Naive thymus-derived CD4-positive, alpha-beta T cell (primary cell): ENCODE results near the gene RBM14. TPM values are rescaled to one million over a fixed set of nuclear protein-coding genes. Genes with fewer than 3 reads are reported as not detected.

ENCODE experiments used
- ATAC-seq: fragments of 150-1000 bp; cut with Tn5 transposase; 2 replicates; pipeline ENCODE4 v1.10.0; 2021; ENCODE audit warnings: mild to moderate bottlenecking, moderate library complexity
- CTCF ChIA-PET: fragments of 350-600 bp; sonication (Branson Sonifier 250); formaldehyde crosslinking; loops from one replicate; lab custom pipeline; 2021; ENCODE audit warnings: antibody characterized with exemption; lab: Charles Lee
- POLR2A ChIA-PET: fragments of 350-600 bp; sonication (Branson Sonifier 250); formaldehyde crosslinking; loops from one replicate; lab custom pipeline; 2021; ENCODE audit warnings: antibody characterized with exemption, inconsistent platforms; lab: Charles Lee
- DNase-seq, 9 donors: peaks; one replicate each; pipeline versions ENCODE4 v3.0.0 to v3.0.0-alpha.2; 2020 to 2022; ENCODE audit warnings: mixed read lengths in 1 of 9
- H3K27ac ChIP-seq: one replicate; pipeline ENCODE4 v1.7.0; 2013; ENCODE audit warnings: mild to moderate bottlenecking, low read depth, low read length, moderate library complexity
- H3K27me3 ChIP-seq, 2 donors: one replicate each; pipeline ENCODE4 v1.7.0; 2013; ENCODE audit warnings: low read length in 2 of 2, mild to moderate bottlenecking in 2 of 2, moderate library complexity in 2 of 2; ENCODE audit not compliant: control insufficient read depth in 2 of 2, insufficient read depth in 2 of 2
- H3K36me3 ChIP-seq, 3 experiments: 1 replicate in 2 of 3; 2 replicates in 1 of 3; pipeline ENCODE4 v1.7.0; 2013; ENCODE audit warnings: low read length in 3 of 3, mild to moderate bottlenecking in 3 of 3, moderate library complexity in 1 of 3; ENCODE audit not compliant: insufficient read depth in 3 of 3, control insufficient read depth in 2 of 3
- H3K4me1 ChIP-seq, 2 donors: one replicate each; pipeline ENCODE4 v1.7.0; 2013; ENCODE audit warnings: low read length in 2 of 2, mild to moderate bottlenecking in 2 of 2, moderate library complexity in 1 of 2; ENCODE audit not compliant: control insufficient read depth in 2 of 2, insufficient read depth in 2 of 2
- H3K4me3 ChIP-seq: 2 replicates; pipeline ENCODE4 v1.7.0; 2013; ENCODE audit warnings: mild to moderate bottlenecking, low read length
- H3K9me3 ChIP-seq, 3 experiments: 1 replicate in 2 of 3; 2 replicates in 1 of 3; pipeline ENCODE4 v1.7.0; 2013; ENCODE audit warnings: low read length in 3 of 3; ENCODE audit not compliant: control insufficient read depth in 2 of 3
- H3K27ac Mint-ChIP-seq, 9 donors: one replicate each; pipeline ENCODE4 v1.8.0; 2020 to 2022; ENCODE audit warnings: mixed read lengths in 9 of 9, mild to moderate bottlenecking in 8 of 9, moderate library complexity in 5 of 9, inconsistent platforms in 2 of 9
- H3K27me3 Mint-ChIP-seq, 5 donors: one replicate each; pipeline ENCODE4 v1.8.0; 2021 to 2022; ENCODE audit warnings: mixed read lengths in 5 of 5, mild to moderate bottlenecking in 1 of 5
- H3K36me3 Mint-ChIP-seq, 5 donors: one replicate each; pipeline ENCODE4 v1.8.0; 2020 to 2022; ENCODE audit warnings: mixed read lengths in 5 of 5, mild to moderate bottlenecking in 3 of 5, inconsistent platforms in 1 of 5
- H3K4me1 Mint-ChIP-seq, 7 donors: one replicate each; pipeline ENCODE4 v1.8.0; 2020 to 2022; ENCODE audit warnings: mixed read lengths in 7 of 7, mild to moderate bottlenecking in 3 of 7, inconsistent platforms in 1 of 7
- H3K4me3 Mint-ChIP-seq, 10 donors: one replicate each; pipeline ENCODE4 v1.8.0; 2020 to 2022; ENCODE audit warnings: mild to moderate bottlenecking in 10 of 10, mixed read lengths in 10 of 10, moderate library complexity in 6 of 10, inconsistent platforms in 2 of 10
- H3K9me3 Mint-ChIP-seq, 11 donors: one replicate each; pipeline ENCODE4 v1.8.0; 2020 to 2022; ENCODE audit warnings: mixed read lengths in 11 of 11, mild to moderate bottlenecking in 4 of 11, inconsistent platforms in 1 of 11, moderate library complexity in 1 of 11
- intact Hi-C, 2 donors: fragments of 100-400 bp; cut with micrococcal nuclease; formaldehyde crosslinking; loops; one replicate each; pipeline ENCODE4 v1.15.1; 2023
- polyA plus RNA-seq, 2 donors: library from polyadenylated mRNA; unstranded; fragments of 300-500 nt; fragmentation: Illumina TruSeq; gene quantifications; one replicate each; pipeline ENCODE4 v1.2.3, GENCODE V29; 2021
- total RNA-seq, 6 experiments: library from RNA in 5 of 6; stranded (reverse) in 5 of 6; gene quantifications; 1 replicate in 5 of 6; 2 replicates in 1 of 6; pipeline ENCODE4 v1.2.3 and lab custom pipeline; 2021 to 2026

RBM14 gene
- total and polyA plus RNA-seq, 7 experiments from 2014 or later: 76.9 to 543 (median 188) TPM

- DNase-seq: no peak
These were observed 54.4 kb downstream of the RBM14 start for GRCh38 chr11:66670816-66671215.

DNA sequence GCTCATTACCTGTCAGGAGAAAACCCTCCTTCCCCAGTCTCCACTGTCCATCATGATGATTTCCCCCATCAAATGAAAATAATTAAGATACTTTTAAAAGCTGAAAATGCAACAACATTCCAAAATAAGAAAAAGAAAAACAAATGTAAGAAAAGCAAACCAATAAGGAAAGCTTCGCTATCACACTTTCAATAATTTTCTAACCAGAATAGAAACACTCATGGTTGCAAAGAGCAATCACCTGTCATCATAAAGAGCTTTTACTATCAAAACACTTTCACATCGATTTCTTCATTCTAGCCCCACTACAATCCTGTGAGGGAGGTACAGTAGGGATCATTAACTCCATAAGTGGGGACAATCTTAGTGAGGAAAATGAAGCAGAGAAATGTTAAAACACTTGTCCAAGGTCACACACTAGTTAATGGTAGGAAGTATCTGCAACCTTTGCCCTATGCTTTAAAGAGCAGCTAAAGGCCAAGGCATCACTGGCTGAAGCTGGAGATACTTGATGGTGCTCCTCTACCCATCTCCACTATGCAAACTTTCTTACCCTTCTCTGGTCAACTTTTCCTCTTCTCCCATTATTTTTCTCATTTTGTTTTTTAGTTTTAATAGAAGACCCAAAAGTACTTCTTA is 58.7 kb downstream of the RBM14 start:
- Histone ChIP-seq H3K36me3 (peaks cover 0 to 9% (median 0%) of the 10 kb centered on the region in 3 experiments), H3K27me3 (no peaks in the 10 kb centered on the region), H3K4me1 (peaks cover 23 to 31% of the 10 kb centered on the region in 2 donors), H3K4me3 (no peak overlapping the region), H3K27ac (no peak overlapping the region), H3K9me3 (no peaks in the 10 kb centered on the region)
- H3K4me3 Mint-ChIP-seq: peak overlapping the region in 8 of 10 donors; percentile 2 to 95 (median 41)
- CTCF ChIA-PET: interaction anchor here (0.7 to 1.4 kb wide), 4 partner anchors 17 to 206 kb away, joined by 3 to 5 read pairs (median 3); no protein-coding TSS in a partner anchor
- DNase-seq (no peak), ATAC-seq (no peak)
- no peaks in the 10 kb centered on the region for H3K9me3 Mint-ChIP-seq
- H3K4me1 Mint-ChIP-seq: peaks cover 23 to 66% (median 45%) of the 10 kb centered on the region in 7 donors
- H3K27me3 Mint-ChIP-seq: no peaks in the 10 kb centered on the region
- POLR2A ChIA-PET: interaction anchor here (0.7 to 1.0 kb wide), 5 partner anchors 12 to 56 kb away, joined by 3 to 6 read pairs (median 4); partner anchors contain the start of gene RBM4
- peak overlapping the region in 7 of 9 donors; percentile 9 to 74 (median 32) for H3K27ac Mint-ChIP-seq
- intact Hi-C loops: loop anchor here in 1 of 2 donors (5.0 kb wide), 2 partner anchors 253 to 807 kb away; partner anchors contain the start of genes AIP and NPAS4
- H3K36me3 Mint-ChIP-seq: peaks cover 0 to 15% (median 0%) of the 10 kb centered on the region in 5 donors

More at GRCh38 chr11:66670816-66671215, 54.4 kb downstream of the RBM14 start:
- H3K4me3 ChIP-seq: no peak overlapping the region
- CTCF ChIA-PET: no interaction called here
- H3K9me3 Mint-ChIP-seq: no peaks in the 10 kb centered on the region
- H3K36me3 Mint-ChIP-seq: peaks cover 0 to 14% (median 6%) of the 10 kb centered on the region in 5 donors
- H3K4me1 Mint-ChIP-seq: peaks cover 18 to 81% (median 62%) of the 10 kb centered on the region in 7 donors
- peaks cover 0 to 46% (median 10%) of the 10 kb centered on the region in 3 experiments for H3K36me3 ChIP-seq
- ATAC-seq: no peak
- no peaks in the 10 kb centered on the region for H3K9me3 ChIP-seq
- POLR2A ChIA-PET: no interaction called here
- no peak overlapping the region for H3K27ac ChIP-seq
- H3K27me3 ChIP-seq: no peaks in the 10 kb centered on the region
- intact Hi-C loops: no loop called here
- H3K27me3 Mint-ChIP-seq: no peaks in the 10 kb centered on the region
- peaks cover 6 to 20% of the 10 kb centered on the region in 2 donors for H3K4me1 ChIP-seq
- peak overlapping the region in 7 of 9 donors; percentile 18 to 81 (median 48) for H3K27ac Mint-ChIP-seq
- peak overlapping the region in 1 of 10 donors; percentile 34 for H3K4me3 Mint-ChIP-seq

DNA sequence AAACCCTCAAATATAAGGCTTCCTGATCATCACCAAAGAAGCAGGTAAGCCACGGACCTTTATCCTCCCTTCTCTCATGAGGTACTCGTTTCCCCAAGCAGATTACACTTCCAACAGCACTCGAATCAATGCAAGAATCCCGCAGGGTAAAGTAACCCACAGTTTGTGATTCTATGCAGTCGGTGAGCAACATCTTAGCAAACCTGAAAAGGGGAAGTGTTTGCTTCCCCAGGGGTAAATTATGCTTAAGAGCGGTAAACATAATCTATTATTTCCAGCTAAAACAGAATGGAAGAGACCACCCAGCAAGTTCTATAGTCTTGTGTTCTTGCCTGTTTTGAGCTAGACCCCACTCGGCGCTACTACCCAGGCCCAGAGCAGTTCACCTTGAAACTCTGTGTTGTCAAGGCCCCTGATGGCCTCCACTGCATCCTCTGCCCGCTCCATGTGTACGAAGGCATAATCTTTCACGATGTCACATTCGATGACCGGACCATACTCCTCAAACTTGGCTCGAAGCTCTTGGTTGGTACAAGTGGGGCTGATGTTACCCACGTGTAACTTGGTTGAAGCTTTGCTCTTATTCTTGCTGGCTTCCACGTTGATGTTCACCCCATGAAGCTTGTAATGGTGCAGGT is 60.0 kb downstream of the RBM14 start:
- intact Hi-C loops: loop anchor here in 1 of 2 donors (2.0 to 5.0 kb wide), 3 partner anchors 238 to 806 kb away; partner anchors contain the start of genes AIP, MRPL11 and NPAS4
- Mint-ChIP-seq H3K9me3 (no peaks in the 10 kb centered on the region), H3K4me3 (peak overlapping the region; percentile 87 to 98 (median 96)), H3K4me1 (peaks cover 21 to 53% (median 40%) of the 10 kb centered on the region in 7 donors), H3K36me3 (peaks cover 0 to 13% (median 0%) of the 10 kb centered on the region in 5 donors), H3K27me3 (no peaks in the 10 kb centered on the region), H3K27ac (peak overlapping the region; percentile 94 to 100 (median 99))
- no peaks in the 10 kb centered on the region for H3K9me3 ChIP-seq
- H3K36me3 ChIP-seq: no peaks in the 10 kb centered on the region
- ATAC-seq (no peak), DNase-seq (no peak)
- H3K4me3 ChIP-seq: peak overlapping the region; percentile 100
- H3K27me3 ChIP-seq: no peaks in the 10 kb centered on the region
- peak overlapping the region; percentile 95 for H3K27ac ChIP-seq
- peaks cover 23 to 31% of the 10 kb centered on the region in 2 donors for H3K4me1 ChIP-seq
- CTCF ChIA-PET: interaction anchor here (1.4 to 6.0 kb wide), 5 partner anchors 10 to 268 kb away, joined by 3 to 137 read pairs (median 15); partner anchors contain the start of gene RBM14
- POLR2A ChIA-PET: interaction anchor here (1.0 to 4.1 kb wide), 13 partner anchors 11 to 255 kb away, joined by 3 to 68 read pairs (median 12); partner anchors contain the start of genes ACTN3, CCDC87, CCS and CTSF

Other genes with a start within 250 kb of the RBM14 start
- gene SLC29A2, start 244.9 kb upstream of the RBM14 start, total RNA-seq: 10 to 100 TPM in 3 of 5 experiments, 1 to 10 TPM in 2; 6.0 to 18.9 (median 12.0) TPM
- 1 to 10 TPM; 2.7 to 6.2 TPM for gene SLC29A2, start 244.9 kb upstream of the RBM14 start, polyA plus RNA-seq
- gene NPAS4, start 195.6 kb upstream of the RBM14 start, total RNA-seq: under 1 TPM in 1 of 5 experiments, not detected in 4; 0.53 TPM
- not detected for gene NPAS4, start 195.6 kb upstream of the RBM14 start, polyA plus RNA-seq
- 10 to 100 TPM; 23.5 to 64.1 (median 24.0) TPM for gene MRPL11, start 177.8 kb upstream of the RBM14 start, total RNA-seq
- 10 to 100 TPM; 83.2 to 89.3 TPM for gene MRPL11, start 177.8 kb upstream of the RBM14 start, polyA plus RNA-seq
- gene PELI3, start 149.7 kb upstream of the RBM14 start, total RNA-seq: 10 to 100 TPM; 10.6 to 27.3 (median 18.6) TPM
- 1 to 10 TPM; 5.2 to 8.4 TPM for gene PELI3, start 149.7 kb upstream of the RBM14 start, polyA plus RNA-seq
- gene DPP3, start 136.2 kb upstream of the RBM14 start, total RNA-seq: 10 to 100 TPM; 15.8 to 75.7 (median 19.4) TPM
- gene DPP3, start 136.2 kb upstream of the RBM14 start, polyA plus RNA-seq: 10 to 100 TPM; 18.6 to 22.2 TPM
- gene BBS1, start 106.0 kb upstream of the RBM14 start, total RNA-seq: 10 to 100 TPM; 16.9 to 38.2 (median 23.6) TPM
- gene BBS1, start 106.0 kb upstream of the RBM14 start, polyA plus RNA-seq: 10 to 100 TPM in 1 of 2 donors, 1 to 10 TPM in 1; 9.6 to 13.9 TPM
- 10 to 100 TPM; 14.5 to 24.5 (median 19.2) TPM for gene ZDHHC24, start 70.6 kb upstream of the RBM14 start, total RNA-seq
- 10 to 100 TPM in 1 of 2 donors, 1 to 10 TPM in 1; 7.8 to 11.8 TPM for gene ZDHHC24, start 70.6 kb upstream of the RBM14 start, polyA plus RNA-seq
- gene ACTN3, start 69.7 kb upstream of the RBM14 start, total RNA-seq: under 1 TPM in 1 of 5 experiments, not detected in 4; 0.32 TPM
- not detected for gene ACTN3, start 69.7 kb upstream of the RBM14 start, polyA plus RNA-seq
- gene CTSF, start 48.0 kb upstream of the RBM14 start, total RNA-seq: 10 to 100 TPM in 4 of 5 experiments, 1 to 10 TPM in 1; 2.3 to 49.7 (median 21.1) TPM
- gene CTSF, start 48.0 kb upstream of the RBM14 start, polyA plus RNA-seq: 10 to 100 TPM; 27.3 to 28.8 TPM
- gene CCDC87, start 23.6 kb upstream of the RBM14 start, total RNA-seq: 1 to 10 TPM in 2 of 5 experiments, under 1 TPM in 2, not detected in 1; 0.11 to 1.2 (median 0.60) TPM
- gene CCDC87, start 23.6 kb upstream of the RBM14 start, polyA plus RNA-seq: not detected
- gene CCS, start 23.4 kb upstream of the RBM14 start, total RNA-seq: 10 to 100 TPM; 32.8 to 63.5 (median 42.5) TPM
- gene CCS, start 23.4 kb upstream of the RBM14 start, polyA plus RNA-seq: 10 to 100 TPM; 42.4 to 52.3 TPM
- 100 to 1,000 TPM; 139 to 239 (median 198) TPM for gene RBM4, start 22.1 kb downstream of the RBM14 start, total RNA-seq
- 100 to 1,000 TPM; 266 to 284 TPM for gene RBM4, start 22.1 kb downstream of the RBM14 start, polyA plus RNA-seq
- 10 to 100 TPM in 4 of 5 experiments, 1 to 10 TPM in 1; 9.8 to 27.2 (median 19.7) TPM for gene RBM4B, start 61.3 kb downstream of the RBM14 start, total RNA-seq
- gene RBM4B, start 61.3 kb downstream of the RBM14 start, polyA plus RNA-seq: 10 to 100 TPM; 12.3 to 23.3 TPM
- under 1 TPM in 3 of 5 experiments, not detected in 2; 0.02 to 0.98 (median 0.03) TPM for gene SPTBN2, start 112.6 kb downstream of the RBM14 start, total RNA-seq
- gene SPTBN2, start 112.6 kb downstream of the RBM14 start, polyA plus RNA-seq: under 1 TPM in 1 of 2 donors, not detected in 1; 0.22 TPM
- gene RCE1, start 226.8 kb downstream of the RBM14 start, total RNA-seq: 10 to 100 TPM; 24.6 to 47.1 (median 33.6) TPM
- 10 to 100 TPM; 17.2 to 28.0 TPM for gene RCE1, start 226.8 kb downstream of the RBM14 start, polyA plus RNA-seq
- 10 to 100 TPM in 1 of 5 experiments, 1 to 10 TPM in 3, under 1 TPM in 1; 0.84 to 21.2 (median 1.6) TPM for gene LRFN4, start 240.4 kb downstream of the RBM14 start, total RNA-seq
- not detected for gene LRFN4, start 240.4 kb downstream of the RBM14 start, polyA plus RNA-seq